ENCODE results near the gene COX6B1.
"Not testable (repeated sequence)": the region's sequence is repeated elsewhere in the genome, so short reads cannot be mapped to it uniquely, and the experiment has no call there.

The COX6B1 gene

DNA sequence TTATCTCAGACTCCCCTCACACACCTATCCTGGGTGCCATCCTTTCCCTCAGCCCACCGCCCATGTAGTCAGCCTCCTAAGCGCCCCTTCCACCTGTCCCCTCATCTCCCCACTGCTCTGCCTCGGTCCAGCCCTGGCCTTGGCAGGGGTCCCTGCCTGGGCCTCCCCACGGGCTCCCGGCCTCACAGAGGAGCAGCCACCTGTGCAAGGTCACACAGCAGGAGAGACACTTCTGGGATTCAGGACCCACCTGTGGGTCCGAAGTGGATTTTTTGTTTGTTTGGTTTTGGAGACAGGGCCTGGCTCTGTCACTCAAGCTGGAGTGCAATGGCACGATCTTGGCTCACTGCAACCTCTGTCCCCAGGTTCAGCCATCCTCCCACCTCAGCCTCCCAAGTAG is 17.5 kb downstream of the COX6B1 start:
- H3K9me3 Mint-ChIP-seq, result no peaks in the 10 kb centered on the region
- CTCF ChIA-PET, result no interaction called here
- peaks cover 7% of the 10 kb centered on the region for H3K36me3 Mint-ChIP-seq
- H3K4me3 Mint-ChIP-seq, result no peak overlapping the region
- H3K27me3 Mint-ChIP-seq, result peaks cover 23% of the 10 kb centered on the region
- no peak for DNase-seq
- H3K27ac Mint-ChIP-seq, result no peak overlapping the region
- no peaks in the 10 kb centered on the region for H3K4me1 Mint-ChIP-seq

DNA sequence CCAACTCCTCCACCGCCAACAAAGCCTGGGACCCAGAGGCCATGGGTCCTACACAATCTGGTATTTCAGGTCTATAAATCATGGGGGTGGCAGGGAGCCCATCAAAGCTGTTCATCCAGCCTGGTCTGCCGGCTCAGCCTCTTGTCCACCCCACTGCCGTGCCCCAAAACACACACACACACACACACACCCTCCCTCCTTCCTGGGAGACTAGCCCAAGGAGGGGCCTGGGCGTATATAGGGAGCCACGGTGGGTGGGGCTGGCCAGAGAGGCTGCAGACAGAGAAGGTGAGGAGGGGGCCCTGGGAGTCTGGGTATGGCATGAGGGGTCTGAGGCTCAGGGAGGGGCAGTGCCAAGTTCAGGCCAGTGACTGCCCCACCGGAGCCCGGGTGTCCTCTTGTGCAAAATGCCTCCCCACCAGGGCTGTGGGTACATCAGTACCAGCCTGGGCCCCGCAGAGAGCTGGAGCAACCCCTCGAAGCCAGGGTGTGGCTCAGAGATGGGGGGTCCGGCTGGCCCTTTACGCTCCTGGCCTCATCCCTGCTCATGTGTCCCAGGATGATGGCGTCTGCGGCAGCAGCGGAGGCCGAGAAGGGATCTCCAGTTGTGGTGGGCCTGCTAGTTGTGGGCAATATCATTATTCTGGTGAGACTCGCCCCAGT is 18.3 kb downstream of the COX6B1 start, which contains the start of gene UPK1A:
Gene UPK1A, plus strand, starts transcription at position 267 of the 663 bp plus-strand sequence. Its CDS starts 296 bp downstream, at position 563.
- Mint-ChIP-seq H3K27ac (no peak within 1 kb of the TSS), H3K36me3 (peaks cover 7% of the 10 kb centered on the region), H3K27me3 (peaks cover 31% of the 10 kb centered on the region), H3K9me3 (no peaks in the 10 kb centered on the region), H3K4me3 (no peak within 1 kb of the TSS), H3K4me1 (no peaks in the 10 kb centered on the region)
- CTCF ChIA-PET, result no interaction called here
- no peak for DNase-seq

DNA sequence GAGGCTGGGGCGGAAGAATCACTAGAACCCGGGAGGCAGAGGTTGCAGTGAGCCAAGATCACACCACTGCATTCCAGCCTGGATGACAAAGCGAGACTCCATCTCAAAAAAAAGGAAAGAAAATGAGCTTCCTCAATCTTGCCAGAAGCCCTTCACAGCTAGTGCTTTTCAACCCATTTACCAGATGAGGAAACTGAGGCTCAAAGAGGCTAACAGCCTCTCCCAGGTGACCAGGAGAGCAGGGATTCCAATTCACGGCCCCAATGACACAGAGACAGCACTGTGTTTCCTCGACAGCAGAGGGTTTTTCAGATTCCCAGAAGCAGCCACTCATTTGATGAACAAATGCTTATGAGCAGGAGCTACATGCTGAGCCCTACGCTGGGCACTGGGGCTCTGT is 21.4 kb downstream of the COX6B1 start:
- no peak overlapping the region for H3K27ac Mint-ChIP-seq
- peaks cover 11% of the 10 kb centered on the region for H3K4me1 Mint-ChIP-seq
- peaks cover 1% of the 10 kb centered on the region for H3K36me3 Mint-ChIP-seq
- no peaks in the 10 kb centered on the region for H3K9me3 Mint-ChIP-seq
- CTCF ChIA-PET, result no interaction called here
- H3K27me3 Mint-ChIP-seq, result peaks cover 54% of the 10 kb centered on the region
- no peak overlapping the region for H3K4me3 Mint-ChIP-seq
- DNase-seq, result no peak

DNA sequence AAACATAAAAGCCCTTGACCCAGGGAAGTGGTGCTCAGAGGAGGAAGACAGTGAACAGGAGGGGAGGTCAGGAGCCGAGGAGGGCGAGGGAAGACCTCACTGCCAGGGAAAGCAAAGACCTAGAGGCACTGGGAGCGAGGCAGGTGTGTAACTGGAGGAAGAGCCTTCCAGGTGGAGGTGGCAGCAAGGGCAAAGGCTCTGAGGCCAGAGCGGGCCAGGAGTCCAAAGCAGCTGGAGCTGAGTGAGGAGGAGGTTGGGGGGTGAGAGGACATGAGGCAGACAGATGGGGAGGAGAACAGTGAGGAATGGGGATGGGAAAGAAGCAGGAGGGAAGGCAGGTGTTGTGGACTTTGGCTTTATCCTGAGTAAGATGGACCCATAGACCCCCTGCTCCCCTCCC is 21.9 kb downstream of the COX6B1 start:
- CTCF ChIA-PET, result no interaction called here
- H3K4me1 Mint-ChIP-seq, result peaks cover 11% of the 10 kb centered on the region
- H3K27ac Mint-ChIP-seq, result no peak overlapping the region

DNA sequence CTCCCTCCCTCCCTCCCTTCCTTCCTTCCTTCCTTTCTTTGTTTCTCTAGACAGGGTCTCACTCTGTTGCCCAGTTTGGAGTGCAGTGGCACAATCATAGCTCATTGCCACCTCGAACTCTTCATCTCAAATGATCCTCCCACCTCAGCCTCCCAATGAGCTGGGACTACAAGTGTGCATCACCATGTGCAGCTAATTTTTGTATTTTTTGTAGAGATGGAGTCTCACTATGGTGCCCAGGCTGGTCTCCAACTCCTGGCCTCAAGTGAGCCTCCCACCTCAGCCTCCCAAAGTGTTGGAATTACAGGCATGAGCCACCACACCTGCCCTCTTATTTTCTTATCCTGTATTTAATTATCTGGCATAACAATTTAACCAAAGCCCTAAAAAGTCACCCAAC is 22.6 kb downstream of the COX6B1 start:
- Mint-ChIP-seq H3K4me3 (no peak overlapping the region), H3K4me1 (peaks cover 11% of the 10 kb centered on the region), H3K9me3 (no peaks in the 10 kb centered on the region), H3K27me3 (peaks cover 61% of the 10 kb centered on the region), H3K36me3 (peaks cover 1% of the 10 kb centered on the region), H3K27ac (no peak overlapping the region)
- DNase-seq, result no peak
- CTCF ChIA-PET, result no interaction called here

More for the DNA sequence above, 21.9 kb downstream of the COX6B1 start:
- Mint-ChIP-seq H3K27me3 (peaks cover 56% of the 10 kb centered on the region), H3K36me3 (peaks cover 1% of the 10 kb centered on the region), H3K4me3 (no peak overlapping the region), H3K9me3 (no peaks in the 10 kb centered on the region)
- DNase-seq, result no peak

DNA sequence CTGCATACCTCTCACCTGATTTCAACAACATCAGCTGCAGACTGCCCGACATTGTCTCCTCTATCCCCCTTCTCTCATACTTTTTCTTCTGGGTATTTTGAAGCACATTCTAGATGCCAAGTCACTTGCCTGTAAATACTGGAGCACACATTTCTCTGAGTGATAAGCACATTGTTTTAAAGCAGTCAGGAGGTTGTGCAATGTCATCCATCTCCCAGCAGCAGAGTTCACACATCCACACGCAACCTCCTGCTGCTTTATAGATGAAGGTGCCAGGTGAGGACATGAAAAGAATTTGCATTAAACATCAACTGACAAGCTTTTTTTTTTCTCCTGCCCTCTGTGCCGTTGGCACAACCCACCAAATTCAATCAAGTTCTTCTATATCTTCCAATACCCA is 23.7 kb downstream of the COX6B1 start:
- peaks cover 69% of the 10 kb centered on the region for H3K27me3 Mint-ChIP-seq

DNA sequence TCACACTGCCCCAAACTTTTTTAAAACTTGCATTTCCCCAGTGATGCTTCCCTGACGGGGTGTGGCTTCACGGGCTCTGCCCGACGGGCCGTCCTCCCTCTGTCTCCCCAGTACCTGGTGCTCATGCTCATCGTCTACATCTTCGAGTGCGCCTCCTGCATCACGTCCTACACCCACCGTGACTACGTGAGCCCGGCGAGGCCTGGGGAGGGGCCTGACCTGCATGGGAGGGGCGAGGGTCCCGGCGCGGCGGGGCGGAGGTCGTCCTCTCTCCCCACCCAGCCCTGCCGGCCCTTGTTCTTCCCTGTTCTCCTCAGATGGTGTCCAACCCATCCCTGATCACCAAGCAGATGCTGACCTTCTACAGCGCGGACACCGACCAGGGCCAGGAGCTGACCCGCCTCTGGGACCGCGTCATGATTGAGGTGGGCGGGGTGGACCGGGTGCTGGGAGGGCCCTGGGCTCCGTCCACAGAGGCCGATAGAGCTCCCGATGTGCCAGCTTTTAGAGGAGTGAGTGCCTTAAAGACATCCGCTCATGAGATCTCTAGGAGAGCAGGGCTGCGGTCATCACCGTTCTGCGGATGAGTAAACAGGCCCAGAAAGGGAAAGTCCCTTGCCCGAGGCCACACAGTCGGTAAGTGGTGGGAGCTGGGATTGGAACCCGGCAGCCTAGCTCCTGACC is 25.1 kb downstream of the COX6B1 start:
- no peaks in the 10 kb centered on the region for H3K9me3 Mint-ChIP-seq
- peaks cover 1% of the 10 kb centered on the region for H3K36me3 Mint-ChIP-seq
- CTCF ChIA-PET, result interaction anchor here (0.9 to 1.4 kb wide), 2 partner anchors 19 to 25 kb away, joined by 3 to 4 read pairs; partner anchors contain the start of gene COX6B1
- H3K27ac Mint-ChIP-seq, result peak overlapping the region; percentile 72
- DNase-seq, result peak; percentile 66
- peaks cover 72% of the 10 kb centered on the region for H3K27me3 Mint-ChIP-seq
- peaks cover 11% of the 10 kb centered on the region for H3K4me1 Mint-ChIP-seq
- peak overlapping the region; percentile 77 for H3K4me3 Mint-ChIP-seq

More for the DNA sequence above, 23.7 kb downstream of the COX6B1 start:
- Mint-ChIP-seq H3K4me3 (no peak overlapping the region), H3K36me3 (peaks cover 1% of the 10 kb centered on the region), H3K27ac (no peak overlapping the region), H3K9me3 (no peaks in the 10 kb centered on the region), H3K4me1 (peaks cover 11% of the 10 kb centered on the region)
- DNase-seq, result no peak
- CTCF ChIA-PET, result no interaction called here

DNA sequence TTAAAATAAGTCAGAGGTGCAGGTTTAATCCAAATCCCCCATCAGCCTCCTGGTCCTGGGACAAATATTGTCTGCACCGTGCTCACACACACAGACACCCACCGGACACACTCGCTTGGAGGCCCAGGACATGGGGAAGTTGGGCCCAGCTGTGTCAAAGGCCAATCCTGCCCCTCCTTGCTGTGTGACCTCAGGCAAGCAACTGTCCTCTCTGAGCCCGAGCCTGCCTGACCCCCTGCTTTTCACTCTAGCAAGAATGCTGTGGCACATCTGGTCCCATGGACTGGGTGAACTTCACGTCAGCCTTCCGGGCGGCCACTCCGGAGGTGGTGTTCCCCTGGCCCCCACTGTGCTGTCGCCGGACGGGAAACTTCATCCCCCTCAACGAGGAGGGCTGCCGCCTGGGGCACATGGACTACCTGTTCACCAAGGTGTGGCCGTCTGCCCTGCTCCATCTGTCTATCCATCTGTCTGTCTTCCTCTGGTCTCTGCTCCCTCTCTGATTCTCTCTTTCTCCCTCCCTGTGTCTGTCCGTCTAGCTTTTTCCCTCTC is 27.5 kb downstream of the COX6B1 start:
- Mint-ChIP-seq H3K27me3 (peaks cover 50% of the 10 kb centered on the region), H3K36me3 (peaks cover 1% of the 10 kb centered on the region), H3K27ac (no peak overlapping the region), H3K4me1 (peaks cover 11% of the 10 kb centered on the region), H3K9me3 (no peaks in the 10 kb centered on the region), H3K4me3 (no peak overlapping the region)
- DNase-seq, result no peak
- CTCF ChIA-PET, result no interaction called here

DNA sequence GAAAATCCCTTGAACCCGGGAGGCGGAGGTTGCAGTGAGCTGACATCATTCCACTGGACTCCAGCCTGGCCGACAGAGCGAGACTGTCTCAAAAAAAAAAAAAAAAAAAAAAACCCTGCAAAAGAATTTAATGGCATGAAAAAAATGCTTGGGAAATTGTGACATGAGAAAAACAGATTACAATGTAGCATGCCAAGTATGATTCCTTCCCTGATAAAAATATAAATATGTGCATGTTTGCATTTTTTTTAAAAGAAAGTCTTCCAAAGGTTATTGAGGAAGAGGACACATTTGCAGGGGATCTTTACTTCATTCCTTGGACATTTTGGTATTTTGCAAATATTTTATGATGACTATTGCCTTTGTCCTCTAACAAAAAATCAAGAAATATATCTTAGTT is 41.7 kb downstream of the COX6B1 start:
- Mint-ChIP-seq H3K9me3 (no peaks in the 10 kb centered on the region), H3K4me1 (peaks cover 10% of the 10 kb centered on the region), H3K4me3 (no peak overlapping the region), H3K27me3 (peaks cover 19% of the 10 kb centered on the region), H3K27ac (no peak overlapping the region), H3K36me3 (no peaks in the 10 kb centered on the region)
- no peak for DNase-seq
- CTCF ChIA-PET, result interaction anchor here (1.2 kb wide), 1 partner anchor 73 kb away, joined by 3 read pairs; no protein-coding TSS in a partner anchor

DNA sequence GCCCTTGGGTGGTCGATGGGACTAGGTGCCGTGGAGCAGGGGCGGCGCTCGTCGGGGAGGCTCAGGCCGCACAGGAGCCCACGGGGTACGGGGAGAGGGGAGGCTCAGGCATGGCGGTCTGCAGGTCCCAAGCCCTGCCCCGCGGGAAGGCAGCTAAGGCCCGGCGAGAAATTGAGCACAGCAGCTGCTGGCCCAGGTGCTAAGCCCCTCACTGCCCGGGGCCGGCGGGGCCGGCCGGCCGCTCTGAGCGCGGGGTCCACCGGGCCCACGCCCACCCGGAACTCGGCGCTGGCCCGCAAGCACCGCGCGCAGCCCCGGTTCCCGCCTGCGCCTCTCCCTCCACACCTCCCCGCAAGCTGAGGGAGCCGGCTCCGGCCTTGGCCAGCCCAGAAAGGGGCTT is 43.0 kb downstream of the COX6B1 start:
- H3K36me3 Mint-ChIP-seq, H3K9me3 Mint-ChIP-seq, H3K4me1 Mint-ChIP-seq, CTCF ChIA-PET, DNase-seq, H3K4me3 Mint-ChIP-seq, H3K27ac Mint-ChIP-seq: not testable (repeated sequence)
- H3K27me3 Mint-ChIP-seq, result peaks cover 14% of the 10 kb centered on the region

DNA sequence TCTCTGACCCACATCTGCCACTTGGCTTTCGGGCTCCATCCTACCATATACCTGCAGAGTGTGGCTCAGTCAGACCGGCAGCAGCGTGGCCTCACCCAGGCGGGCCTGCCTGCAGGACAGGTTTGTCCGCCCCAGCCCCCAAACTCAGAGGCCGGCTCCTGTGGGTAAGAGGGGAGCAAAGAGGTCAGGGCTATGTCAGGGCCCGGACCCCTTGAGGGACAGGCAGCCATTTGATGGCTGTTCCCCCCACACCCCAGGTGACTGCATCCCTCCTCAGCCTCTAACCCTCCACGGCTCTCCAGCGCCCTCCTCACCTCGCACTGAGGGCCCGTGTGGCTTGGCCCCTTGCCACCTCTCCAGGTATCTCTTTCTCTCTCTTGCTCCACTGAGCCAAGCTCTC is 43.9 kb downstream of the COX6B1 start:
- peaks cover 11% of the 10 kb centered on the region for H3K27me3 Mint-ChIP-seq
- peaks cover 14% of the 10 kb centered on the region for H3K4me1 Mint-ChIP-seq
- no peak for DNase-seq
- no peak overlapping the region for H3K27ac Mint-ChIP-seq
- no peaks in the 10 kb centered on the region for H3K9me3 Mint-ChIP-seq
- no peaks in the 10 kb centered on the region for H3K36me3 Mint-ChIP-seq
- CTCF ChIA-PET, result interaction anchor here (0.8 to 12.6 kb wide), 10 partner anchors 19 to 234 kb away, joined by 3 to 236 read pairs (median 4); no protein-coding TSS in a partner anchor
- H3K4me3 Mint-ChIP-seq, result no peak overlapping the region

DNA sequence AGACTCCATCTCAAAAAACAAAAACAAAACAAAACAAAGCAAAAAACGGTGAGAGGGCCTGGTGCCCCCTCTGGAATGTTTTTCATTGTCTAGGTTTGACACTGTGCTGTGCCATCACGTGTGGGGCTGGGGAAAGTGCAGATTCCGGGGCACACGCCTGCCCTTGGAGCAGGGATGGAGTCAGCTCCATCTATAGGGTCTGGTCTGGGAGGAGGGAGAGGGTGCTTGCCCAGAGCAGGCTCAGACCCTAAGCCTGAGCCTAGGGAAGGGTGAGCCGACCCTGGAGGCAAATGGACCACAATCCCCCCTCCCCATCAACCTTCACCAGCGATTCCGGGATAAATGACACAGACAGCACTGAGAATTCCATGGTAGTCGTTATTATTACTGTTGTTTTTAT is 45.3 kb downstream of the COX6B1 start:
- CTCF ChIA-PET, result interaction anchor here (0.6 to 12.6 kb wide), 9 partner anchors 20 to 233 kb away, joined by 3 to 236 read pairs (median 4); no protein-coding TSS in a partner anchor
- Mint-ChIP-seq H3K36me3 (no peaks in the 10 kb centered on the region), H3K27me3 (peaks cover 9% of the 10 kb centered on the region), H3K9me3 (no peaks in the 10 kb centered on the region), H3K27ac (no peak overlapping the region), H3K4me3 (no peak overlapping the region), H3K4me1 (peaks cover 20% of the 10 kb centered on the region)
- DNase-seq, result no peak

DNA sequence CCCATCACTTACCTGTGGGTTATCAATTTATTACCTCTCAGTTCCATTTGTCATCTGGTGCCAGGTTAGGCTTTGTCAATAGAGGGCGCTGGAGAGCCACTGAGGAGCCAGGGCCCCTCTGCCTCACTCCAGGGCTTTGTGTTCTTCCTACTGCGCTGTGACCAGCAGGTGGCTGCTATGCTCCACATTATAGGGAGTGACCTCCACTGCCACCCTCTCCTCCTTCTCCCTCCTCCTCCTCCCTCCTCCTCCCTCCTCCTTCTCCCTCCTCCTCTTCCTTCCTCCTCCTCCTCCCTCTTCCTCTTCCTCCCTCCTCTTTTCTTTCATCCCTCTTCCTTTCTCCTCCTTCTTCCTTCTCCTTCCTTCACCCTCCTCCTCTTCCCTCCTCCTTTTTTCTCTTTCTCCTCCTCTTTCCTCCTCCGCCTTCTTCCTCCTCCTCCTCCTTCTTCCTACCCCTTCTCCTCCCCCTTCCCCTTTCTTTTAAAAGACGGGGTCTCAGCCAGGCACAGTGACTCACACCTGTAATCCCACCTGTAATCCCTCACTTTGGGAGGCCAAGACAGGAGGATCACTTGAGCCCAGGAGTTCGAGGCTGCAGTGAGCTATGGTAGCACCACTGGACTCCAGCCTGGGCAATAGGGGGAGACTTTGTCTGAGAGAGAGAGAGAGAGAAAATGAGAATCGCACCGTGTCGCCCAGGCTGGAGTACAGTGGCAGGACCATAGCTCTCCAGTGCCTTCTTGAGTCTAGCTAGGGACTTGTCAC is 45.9 kb downstream of the COX6B1 start:
- H3K27ac Mint-ChIP-seq, result no peak overlapping the region
- H3K27me3 Mint-ChIP-seq, result peaks cover 9% of the 10 kb centered on the region
- peak; percentile 94 for DNase-seq
- no peaks in the 10 kb centered on the region for H3K9me3 Mint-ChIP-seq
- peaks cover 20% of the 10 kb centered on the region for H3K4me1 Mint-ChIP-seq
- no peaks in the 10 kb centered on the region for H3K36me3 Mint-ChIP-seq
- CTCF ChIA-PET, result interaction anchor here (0.6 to 12.6 kb wide), 17 partner anchors 8 to 703 kb away, joined by 3 to 236 read pairs (median 5); partner anchors contain the start of genes LIN37 and PSENEN
- H3K4me3 Mint-ChIP-seq, result no peak overlapping the region

DNA sequence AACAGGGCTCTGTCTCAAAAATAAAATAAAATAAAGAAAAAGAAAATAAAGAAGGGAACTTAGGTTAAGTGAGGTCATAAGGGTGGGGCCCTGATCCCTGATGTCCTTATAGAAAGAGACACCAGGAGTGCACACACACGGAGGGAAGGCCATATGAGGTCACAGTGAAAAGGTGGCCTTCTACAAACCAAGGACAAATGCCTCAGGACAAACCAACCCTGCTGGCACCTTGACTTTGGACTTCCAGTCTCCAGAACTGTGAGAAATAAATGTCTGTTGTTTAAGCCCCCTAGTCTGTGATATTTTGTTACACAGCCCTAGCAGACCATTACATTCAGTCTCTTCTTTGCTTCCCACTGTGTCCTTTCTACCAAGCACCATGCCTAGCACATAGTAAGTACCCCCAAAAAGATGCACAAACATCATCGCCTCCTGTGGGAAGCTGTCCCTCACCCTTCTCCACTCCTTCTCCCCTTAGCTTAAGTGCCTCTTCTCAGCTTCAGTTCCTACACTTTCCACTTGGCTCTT is 47.8 kb downstream of the COX6B1 start:
- Mint-ChIP-seq H3K4me1 (peaks cover 26% of the 10 kb centered on the region), H3K36me3 (no peaks in the 10 kb centered on the region), H3K4me3 (no peak overlapping the region), H3K9me3 (no peaks in the 10 kb centered on the region), H3K27me3 (peaks cover 4% of the 10 kb centered on the region), H3K27ac (no peak overlapping the region)
- CTCF ChIA-PET, result interaction anchor here (0.6 to 12.6 kb wide), 12 partner anchors 9 to 257 kb away, joined by 3 to 236 read pairs (median 4); partner anchors contain the start of gene ZBTB32
- DNase-seq, result no peak
